DMS53 treated with DMSO at 0.1 percent for 48 hours (cell line): Measurements from ENCODE around the gene INPP5A.

Experiments
- DNase-seq: peaks from one replicate; lab custom pipeline; 2025; ENCODE audit not compliant: unreplicated experiment; lab: John Stamatoyannopoulos, UW

Gene INPP5A

GRCh38 chr10:132653721-132654120 is 116.1 kb downstream of the INPP5A start:
- DNase-seq: no peak

GRCh38 chr10:132654121-132654571 is 116.6 kb downstream of the INPP5A start:
- DNase-seq: no peak

GRCh38 chr10:132654708-132655661 is 117.4 kb downstream of the INPP5A start:
- peak; percentile 21 for DNase-seq

DNA sequence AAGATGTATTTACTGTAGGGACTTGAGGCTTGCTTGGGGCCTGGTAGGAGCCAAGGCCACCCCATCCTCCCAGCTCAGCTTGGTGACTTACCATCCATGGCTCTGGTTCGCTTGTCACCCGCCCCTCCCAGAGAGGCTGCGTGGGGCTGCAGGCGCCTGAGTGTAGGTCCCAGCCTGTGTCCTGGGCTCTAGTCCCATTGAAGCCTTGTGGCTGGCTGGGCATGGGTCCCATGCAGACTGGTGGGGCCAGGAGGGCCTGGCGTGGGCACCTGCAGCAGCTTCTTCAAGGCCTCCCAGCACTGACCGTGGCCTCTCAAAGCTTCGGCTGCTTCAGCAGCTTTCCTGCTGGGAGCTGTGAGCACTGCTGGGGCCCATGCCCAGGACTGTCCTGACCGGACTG is 118.1 kb downstream of the INPP5A start:
- no peak for DNase-seq

DNA sequence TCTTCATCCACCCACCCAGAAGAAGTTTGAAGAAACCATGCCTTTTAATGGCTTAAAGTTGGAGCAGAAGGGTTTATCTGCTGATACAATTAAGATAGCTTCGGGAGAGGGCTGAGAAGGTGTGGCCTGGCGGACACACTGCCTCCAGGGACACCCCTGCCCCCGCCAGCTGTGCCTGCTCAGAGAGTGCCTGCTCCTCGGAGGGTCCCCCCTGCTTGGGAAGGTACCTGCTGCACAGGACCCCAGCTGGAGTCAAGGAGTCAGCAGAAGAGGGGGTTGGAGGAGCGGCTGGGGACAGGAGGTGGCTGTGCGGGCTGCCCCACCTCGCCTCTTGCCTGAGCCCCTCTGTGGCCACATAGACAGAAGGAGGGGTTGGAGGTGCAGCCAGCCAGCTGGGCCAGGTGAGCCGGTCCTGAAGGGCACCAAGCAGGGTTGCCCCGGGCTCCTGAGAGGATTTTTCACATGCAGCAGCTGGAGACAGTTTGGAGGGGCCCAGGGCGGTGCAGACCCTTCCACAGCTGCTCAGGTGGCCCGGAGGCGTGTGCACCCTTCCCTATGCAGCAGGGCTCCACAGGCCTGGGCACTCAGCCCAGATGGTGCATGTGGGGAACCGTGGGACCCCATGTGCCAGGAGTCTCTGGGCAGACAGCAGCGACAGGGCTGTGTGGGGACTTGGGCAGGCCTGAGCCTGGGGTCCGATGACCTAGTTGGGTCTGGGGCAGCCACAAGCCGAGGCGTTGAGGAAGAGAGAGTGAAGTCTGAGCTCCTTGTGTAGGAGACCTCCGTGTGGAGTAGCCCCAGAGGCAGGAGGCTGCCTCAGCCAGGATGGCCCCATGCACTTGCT is 118.9 kb downstream of the INPP5A start:
- no peak for DNase-seq

- DNase-seq: no peak
Measured at GRCh38 chr10:132657127-132657706, 119.6 kb downstream of the INPP5A start.

- no peak for DNase-seq
Measured at GRCh38 chr10:132657748-132658147, 120.2 kb downstream of the INPP5A start.

DNA sequence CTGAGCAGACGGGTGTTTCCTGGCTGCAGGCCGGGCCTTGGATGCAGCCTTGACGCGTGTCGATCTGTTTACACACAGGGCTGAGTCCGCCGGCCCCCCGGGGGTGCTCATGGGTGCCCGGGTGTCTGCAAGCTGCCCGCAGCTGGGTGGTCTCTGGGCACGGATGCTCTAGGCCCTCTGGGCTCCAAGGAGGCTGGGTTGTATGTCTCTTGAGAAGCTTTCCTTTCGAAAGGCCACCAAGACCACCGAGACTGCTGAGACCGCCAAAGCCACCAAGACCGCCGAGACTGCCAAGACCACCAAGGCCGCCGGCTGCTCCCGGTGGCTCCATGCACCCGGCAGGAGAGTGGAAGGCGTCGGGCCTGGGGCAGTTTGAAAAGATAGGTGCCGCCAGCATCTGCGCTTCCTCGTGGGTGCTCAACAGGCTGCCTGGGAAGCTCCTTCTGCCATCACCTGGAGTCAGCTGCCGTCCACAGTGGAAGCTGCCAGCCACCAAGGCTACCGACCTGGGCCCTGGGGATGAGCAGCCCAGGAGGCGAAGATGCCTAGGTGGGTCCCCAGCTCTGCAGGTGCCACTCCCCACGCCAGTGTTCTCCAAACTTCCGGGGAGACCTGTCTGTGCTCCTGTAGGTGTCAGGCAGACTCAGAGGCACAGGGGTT is 121.1 kb downstream of the INPP5A start:
- no peak for DNase-seq

DNA sequence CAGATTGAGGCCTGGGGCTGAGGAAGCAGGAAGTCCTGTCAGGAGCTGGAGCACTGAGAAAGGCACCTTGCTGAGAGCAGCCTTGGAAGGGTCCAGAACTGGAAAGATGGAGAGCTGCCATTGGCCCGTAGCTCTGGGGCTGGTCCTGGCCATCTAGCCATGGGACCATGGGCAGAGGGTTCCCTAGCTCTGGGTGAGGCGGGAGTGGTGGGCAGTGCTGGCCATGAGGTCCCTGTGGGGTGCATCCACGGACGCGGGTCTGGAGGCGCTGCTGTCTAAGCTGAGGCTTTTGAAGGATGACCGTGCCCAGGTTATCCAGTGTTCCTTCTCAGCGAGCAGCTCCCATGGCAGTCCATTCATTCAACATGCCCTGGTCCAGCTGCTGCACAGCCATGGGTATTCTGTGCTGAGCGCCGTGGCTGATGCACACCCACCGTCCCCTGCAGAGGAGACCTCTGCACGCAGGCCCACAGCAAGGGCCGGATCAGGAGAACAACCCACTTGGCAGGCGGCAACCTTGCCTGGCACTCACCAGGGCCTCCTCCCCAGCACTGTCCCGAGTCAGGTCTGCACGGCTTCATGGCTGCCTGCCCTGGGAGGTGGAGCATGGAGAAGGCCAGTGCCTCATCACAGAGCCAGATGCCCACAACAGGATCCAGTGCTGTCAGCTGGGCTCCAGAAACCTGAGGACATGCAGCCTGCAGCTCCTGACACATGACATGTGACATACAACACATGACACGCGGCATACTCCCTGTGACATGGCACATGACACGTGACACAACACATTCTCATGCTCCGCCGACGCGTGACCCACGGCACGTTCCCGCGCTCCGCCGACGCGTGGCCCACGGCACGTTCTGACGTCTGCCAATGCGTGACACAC is 121.9 kb downstream of the INPP5A start:
- no peak for DNase-seq

GRCh38 chr10:132660385-132660784 is 122.8 kb downstream of the INPP5A start:
- no peak for DNase-seq

GRCh38 chr10:132662186-132662920 is 124.8 kb downstream of the INPP5A start:
- DNase-seq: no peak

DNA sequence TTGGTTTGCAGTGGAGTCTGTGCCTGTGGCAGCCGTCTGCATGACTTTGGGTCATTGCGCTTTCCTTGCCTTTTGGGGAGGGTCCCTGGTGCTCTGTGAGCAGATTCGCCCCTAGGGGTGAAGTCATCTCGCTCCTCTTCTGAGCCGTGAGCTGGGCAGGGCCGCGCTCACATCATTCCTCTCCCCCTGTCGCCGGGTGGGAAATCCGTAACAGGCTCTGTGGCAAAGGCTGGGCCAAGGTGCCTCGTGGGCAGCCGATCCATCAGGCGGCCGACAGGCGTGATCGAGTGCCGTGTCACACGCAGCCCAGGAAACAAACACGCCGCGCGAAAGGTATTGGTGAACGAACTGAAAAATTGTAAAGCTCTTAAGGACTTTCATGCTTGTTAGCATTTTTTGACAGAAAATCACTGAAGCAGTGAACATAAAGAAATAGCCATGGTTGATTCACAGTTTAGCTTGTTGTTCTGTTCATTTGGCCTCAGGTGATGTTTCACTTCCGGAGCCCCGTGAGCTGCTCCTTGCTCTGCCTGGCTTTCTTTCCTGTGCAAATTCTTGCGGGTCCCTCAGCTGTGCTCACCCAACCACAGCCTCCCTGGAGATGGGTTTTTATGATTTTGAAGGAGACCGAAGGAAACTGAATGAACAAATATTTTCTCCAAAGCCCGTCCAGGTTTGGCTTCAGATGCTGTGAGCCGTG is 126.2 kb downstream of the INPP5A start:
- no peak for DNase-seq

DNA sequence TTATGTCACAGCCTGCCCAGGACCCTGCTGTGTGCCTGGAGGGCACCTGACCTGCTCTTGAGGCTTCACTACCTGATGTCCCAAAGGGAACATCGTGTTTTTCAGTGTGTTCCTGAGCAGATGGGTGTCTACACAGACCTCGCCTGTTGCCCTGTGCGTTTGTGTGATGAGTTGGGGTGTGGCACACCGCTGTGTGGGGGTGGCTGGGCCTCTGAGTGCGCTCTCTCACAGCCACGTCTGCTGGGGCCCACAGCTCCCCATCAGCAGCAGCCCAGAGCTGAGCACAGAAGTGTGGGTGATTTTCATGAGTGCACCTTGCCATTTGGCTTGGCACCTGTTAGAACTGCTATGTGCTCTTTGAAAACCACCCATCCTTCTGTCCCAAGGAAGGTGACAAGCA is 126.8 kb downstream of the INPP5A start:
- no peak for DNase-seq

GRCh38 chr10:132664883-132665282 is 127.3 kb downstream of the INPP5A start:
- no peak for DNase-seq

GRCh38 chr10:132665946-132666704 is 128.5 kb downstream of the INPP5A start:
- DNase-seq: no peak

- DNase-seq: no peak
Measured at GRCh38 chr10:132666705-132667341, 129.2 kb downstream of the INPP5A start.

DNA sequence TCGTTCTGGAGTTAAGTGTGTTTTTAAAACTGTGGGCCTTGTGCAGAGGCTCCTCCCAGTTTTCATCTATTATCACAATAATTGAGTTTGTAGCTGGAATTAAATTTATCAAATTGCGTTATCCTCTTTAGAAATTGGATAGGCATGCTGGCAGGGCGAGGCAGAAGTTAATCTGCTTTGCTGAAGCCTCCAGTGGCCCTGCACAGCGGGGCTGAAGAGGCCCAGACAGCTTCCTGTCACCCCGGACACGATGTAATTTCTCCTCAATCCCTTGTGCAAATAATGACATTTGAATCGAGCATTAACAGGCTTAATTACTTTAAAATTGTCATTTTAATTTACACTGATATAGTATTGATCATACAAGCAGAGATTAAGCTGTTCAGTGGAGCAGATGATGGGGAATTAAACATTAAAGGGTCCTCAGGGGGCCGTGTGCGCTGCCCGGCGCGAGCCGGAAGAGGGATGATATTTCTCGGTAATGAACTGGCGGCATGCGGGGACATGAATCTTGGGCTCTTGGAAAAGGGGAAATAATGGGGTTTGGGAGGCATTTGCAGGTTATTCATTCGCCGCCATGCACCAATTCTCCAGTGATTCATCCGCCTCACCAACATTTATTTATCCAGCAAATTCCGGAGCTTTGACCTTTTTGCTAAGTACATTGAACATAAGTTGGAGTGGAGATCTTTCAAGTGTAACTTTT is 129.9 kb downstream of the INPP5A start:
- no peak for DNase-seq
